ENCODE measurements around the gene FBXL14. TPM values are rescaled to one million over a fixed set of nuclear protein-coding genes. Genes with fewer than 3 reads are reported as not detected.

Gene FBXL14
- total and polyA plus RNA-seq, 2 of the 13 experiments (the other 11 are each of a cell fraction or from before 2014, with no cell fraction given): 7.0 to 7.4 TPM

- Histone ChIP-seq H3K36me3 (replicated peaks in 1 of 2; ENCODE audit: control insufficient read depth in 1 of 2, insufficient read depth in 2 of 2, low read length in 2 of 2) (no peaks in the 10 kb centered on the region), H3K9ac (ENCODE audit: insufficient read depth, low read depth, low read length) (peak overlapping the region; percentile 61), H3K27me3 (ENCODE audit: control insufficient read depth in 1 of 2, insufficient read depth in 2 of 2, low read length in 2 of 2) (peaks cover 0 to 4% of the 10 kb centered on the region in 2 experiments; a peak in 3 of 5 replicates), H2AFZ (ENCODE audit: low read length) (peak overlapping the region; percentile 33), H3K4me2 (ENCODE audit: low read depth, low read length) (peak overlapping the region; percentile 99), H3K4me3 (replicated peaks in 1 of 3; ENCODE audit: insufficient read depth in 1 of 3, low read depth in 2 of 3, low read length in 3 of 3) (peak overlapping the region; percentile 66 to 83 (median 75)), H3K4me1 (ENCODE audit: insufficient read depth, low read length) (peaks cover 49% of the 10 kb centered on the region), H4K20me1 (ENCODE audit: insufficient read depth, low read length) (peaks cover 17% of the 10 kb centered on the region; the same call in 1 of the 2 replicates), H3K9me3 (ENCODE audit: low read length) (no peaks in the 10 kb centered on the region), H3K79me2 (ENCODE audit: insufficient read depth, low read length) (peaks cover 26% of the 10 kb centered on the region), H3K27ac (ENCODE audit: extremely low read length, insufficient read depth, low read length) (peak overlapping the region; percentile 73)
- ChIA-PET CTCF (ENCODE audit: low intra/inter-chr PET ratio, low total read pairs) (no interaction called here), POLR2A (no interaction called here)
- ATAC-seq: no peak
- 7% methylated on average over 19 of the region's 19 CpGs for WGBS (ENCODE audit: low lambda C conversion rate)
- DNase-seq (ENCODE audit: low spot score): no peak
- in situ Hi-C loops (cut with HindIII; ENCODE audit: extremely low pct_ligation_motif_present, low pct_unique_long_range_greater_than_20kb): loop anchor here (25.0 kb wide), 1 partner anchor 1033 kb away; no protein-coding TSS in a partner anchor
- intact Hi-C loops (cut with micrococcal nuclease; ENCODE audit: unreplicated experiment): no loop called here
- no peak for FAIRE-seq
- no TSS peak for BruUV-seq (replicated peaks)
- TF ChIP-seq ARNT (IDR thresholded peaks at IDR 0.05) (no peak), USF2 (IDR thresholded peaks at IDR 0.05; ENCODE audit: low read depth, low read length) (no peak), USF2 (CRISPR knock-in tag; IDR thresholded peaks at IDR 0.05; ENCODE audit: borderline replicate concordance) (peak; percentile 15; the same call in 1 of the 2 replicates), ZNF598 (CRISPR knock-in tag; IDR thresholded peaks at IDR 0.05; ENCODE audit: borderline replicate concordance) (peak; percentile 8; the same call in 1 of the 2 replicates), SNAPC5 (CRISPR knock-in tag; IDR thresholded peaks at IDR 0.05; ENCODE audit: borderline replicate concordance) (no peak), GMEB1 (CRISPR knock-in tag; IDR thresholded peaks at IDR 0.05; ENCODE audit: borderline replicate concordance) (0 out of 2 replicates have a peak, but pooled peaks have one; percentile 3), ELF1 (CRISPR knock-in tag; IDR thresholded peaks at IDR 0.05) (0 out of 2 replicates have a peak, but pooled peaks have one; percentile 2), ZIK1 (CRISPR knock-in tag; IDR thresholded peaks at IDR 0.05; ENCODE audit: borderline replicate concordance, low read depth) (no peak), NR2C2 (CRISPR knock-in tag; IDR thresholded peaks at IDR 0.05; ENCODE audit: borderline replicate concordance) (0 out of 2 replicates have a peak, but pooled peaks have one; percentile 2), SP5 (CRISPR knock-in tag; IDR thresholded peaks at IDR 0.05; ENCODE audit: borderline replicate concordance, low read depth) (no peak), MYC (CRISPR knock-in tag; IDR thresholded peaks at IDR 0.05; ENCODE audit: borderline replicate concordance) (no peak), ZNF44 (CRISPR knock-in tag; IDR thresholded peaks at IDR 0.05) (no peak), GATA4 (IDR thresholded peaks at IDR 0.05; ENCODE audit: borderline replicate concordance, low read depth) (no peak), EHMT2 (IDR thresholded peaks at IDR 0.05; ENCODE audit: borderline replicate concordance, low read depth, low read length) (no peak), ZSCAN30 (CRISPR knock-in tag; IDR thresholded peaks at IDR 0.05) (no peak), SMARCE1 (IDR thresholded peaks at IDR 0.05; ENCODE audit: borderline replicate concordance) (no peak), ZNF891 (CRISPR knock-in tag; IDR thresholded peaks at IDR 0.05) (0 out of 2 replicates have a peak, but pooled peaks have one; percentile 6), RNF2 (conservative IDR thresholded peaks at IDR 0.05; ENCODE audit: low read depth) (0 out of 2 replicates have a peak, but pooled peaks have one; percentile 8), ZNF18 (CRISPR knock-in tag; IDR thresholded peaks at IDR 0.05; ENCODE audit: insufficient replicate concordance) (peak; percentile 9)
These were observed 713 bp upstream of the FBXL14 start for GRCh38 chr12:1595026-1595561.

All from HepG2 (cell line).